ENCODE measurements around the gene CEP83. TPM values are rescaled to one million over a fixed set of nuclear protein-coding genes. Genes with fewer than 3 reads are reported as not detected.

The CEP83 gene
- total RNA-seq, 4 donors from 2014 or later, result 6.7 to 21.2 (median 8.3) TPM

DNA sequence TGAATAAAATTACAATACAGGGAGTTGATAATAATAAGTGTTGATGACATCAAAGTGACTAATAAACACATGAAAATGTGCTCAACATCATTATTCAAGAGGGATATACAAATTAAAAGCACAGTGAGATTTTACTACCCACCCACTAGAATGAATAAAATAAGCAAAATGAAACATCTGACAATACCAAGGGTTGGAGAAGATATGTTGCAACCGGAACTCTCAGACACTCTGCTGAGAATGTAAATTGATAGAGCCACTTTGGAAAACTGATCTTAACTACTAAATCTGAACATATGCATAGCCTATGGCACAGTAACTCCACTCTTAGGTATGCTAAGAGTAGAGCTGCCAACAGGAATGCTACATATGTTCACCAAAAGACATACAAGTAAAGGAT lies 44.0 kb upstream of the CEP83 start:
- TF ChIP-seq POLR2A (IDR thresholded peaks at IDR 0.05; ENCODE audit: low read depth) (no peak), EP300 (IDR thresholded peaks at IDR 0.05) (no peak), POLR2AphosphoS5 (IDR thresholded peaks at IDR 0.05) (no peak)
- TF ChIP-seq, protein P1, sequence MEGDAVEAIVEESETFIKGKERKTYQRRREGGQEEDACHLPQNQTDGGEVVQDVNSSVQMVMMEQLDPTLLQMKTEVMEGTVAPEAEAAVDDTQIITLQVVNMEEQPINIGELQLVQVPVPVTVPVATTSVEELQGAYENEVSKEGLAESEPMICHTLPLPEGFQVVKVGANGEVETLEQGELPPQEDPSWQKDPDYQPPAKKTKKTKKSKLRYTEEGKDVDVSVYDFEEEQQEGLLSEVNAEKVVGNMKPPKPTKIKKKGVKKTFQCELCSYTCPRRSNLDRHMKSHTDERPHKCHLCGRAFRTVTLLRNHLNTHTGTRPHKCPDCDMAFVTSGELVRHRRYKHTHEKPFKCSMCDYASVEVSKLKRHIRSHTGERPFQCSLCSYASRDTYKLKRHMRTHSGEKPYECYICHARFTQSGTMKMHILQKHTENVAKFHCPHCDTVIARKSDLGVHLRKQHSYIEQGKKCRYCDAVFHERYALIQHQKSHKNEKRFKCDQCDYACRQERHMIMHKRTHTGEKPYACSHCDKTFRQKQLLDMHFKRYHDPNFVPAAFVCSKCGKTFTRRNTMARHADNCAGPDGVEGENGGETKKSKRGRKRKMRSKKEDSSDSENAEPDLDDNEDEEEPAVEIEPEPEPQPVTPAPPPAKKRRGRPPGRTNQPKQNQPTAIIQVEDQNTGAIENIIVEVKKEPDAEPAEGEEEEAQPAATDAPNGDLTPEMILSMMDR (IDR thresholded peaks at IDR 0.05), result no peak
- Histone ChIP-seq H3K4me3 (no peak overlapping the region), H3K27ac (replicated peaks in 1 of 4) (no peak overlapping the region), H3K9me3 (no peaks in the 10 kb centered on the region), H3K27me3 (no peaks in the 10 kb centered on the region), H3K4me1 (no peaks in the 10 kb centered on the region), H3K36me3 (no peaks in the 10 kb centered on the region)
- 96% methylated on average over 1 of the region's 1 CpG for WGBS
- intact Hi-C loops (cut with DNase I), result no loop called here
- DNase-seq (ENCODE audit: extremely low spot score), result no peak

DNA sequence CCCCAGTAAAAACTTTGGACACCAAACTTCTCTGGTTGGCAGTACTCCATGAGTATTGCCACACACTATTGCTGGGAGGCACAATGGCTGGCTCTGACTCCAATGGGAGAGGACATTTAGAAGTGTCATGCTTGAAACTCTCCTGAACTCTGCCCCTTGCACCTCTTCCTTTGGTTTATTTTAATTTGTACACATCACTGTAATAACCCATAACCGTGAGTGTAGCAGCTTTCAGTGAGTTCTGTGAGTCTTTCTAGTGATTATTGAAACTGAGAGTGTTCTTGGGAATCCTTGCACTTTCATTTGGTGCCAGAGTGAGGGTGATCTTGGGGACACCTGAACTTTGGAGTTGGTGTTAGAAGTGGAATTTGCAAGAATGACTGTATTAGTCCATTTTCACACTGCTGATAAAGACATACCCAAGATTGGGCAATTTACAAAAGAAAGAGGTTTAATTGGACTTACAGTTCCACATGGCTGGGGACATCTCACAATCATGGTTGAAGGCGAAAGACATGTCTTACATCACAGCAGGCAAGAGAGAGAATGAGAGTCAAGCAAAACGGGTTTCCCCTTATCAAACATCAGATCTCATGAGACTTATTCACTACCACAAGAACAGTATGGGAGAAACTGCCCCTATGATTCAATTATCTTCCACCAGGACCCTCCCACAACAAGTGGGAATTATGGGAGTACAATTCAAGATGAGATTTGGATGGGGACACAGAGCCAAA lies 41.3 kb upstream of the CEP83 start:
- no peak for DNase-seq (ENCODE audit: extremely low spot score)
- H3K36me3 ChIP-seq, result no peaks in the 10 kb centered on the region
- H3K27ac ChIP-seq (replicated peaks in 1 of 4), result no peak overlapping the region
- H3K4me3 ChIP-seq, result no peak overlapping the region
- intact Hi-C loops (cut with DNase I), result no loop called here
- H3K27me3 ChIP-seq, result no peaks in the 10 kb centered on the region
- H3K4me1 ChIP-seq, result peaks cover 0 to 2% (median 0%) of the 10 kb centered on the region in 4 donors
- WGBS, result 85% methylated on average over 3 of the region's 3 CpGs
- no peaks in the 10 kb centered on the region for H3K9me3 ChIP-seq
- TF ChIP-seq, protein P1 (IDR thresholded peaks at IDR 0.05), result no peak
- TF ChIP-seq POLR2A (IDR thresholded peaks at IDR 0.05; ENCODE audit: low read depth) (no peak), POLR2AphosphoS5 (IDR thresholded peaks at IDR 0.05) (no peak), EP300 (IDR thresholded peaks at IDR 0.05) (no peak)

DNA sequence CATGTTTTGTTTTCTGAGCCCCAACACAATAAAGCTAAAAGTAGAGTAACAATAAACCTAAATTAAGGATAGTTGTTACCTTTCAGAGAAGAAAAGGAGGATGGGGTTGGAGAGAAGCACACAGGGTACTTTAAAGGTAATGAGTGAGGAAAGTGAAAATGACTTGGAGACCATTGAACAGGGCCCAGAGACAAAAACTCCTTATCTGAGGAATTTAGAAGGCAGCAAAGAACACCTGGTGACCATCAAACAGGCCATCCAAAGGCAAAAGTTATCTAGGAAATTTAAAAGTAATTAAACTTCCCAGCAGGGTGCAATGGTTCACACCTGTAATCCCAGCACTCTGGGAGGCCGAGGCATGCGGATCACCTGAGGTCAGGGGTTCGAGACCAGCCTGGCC lies 39.0 kb upstream of the CEP83 start:
- no peak overlapping the region for H3K4me3 ChIP-seq
- no peak for DNase-seq (ENCODE audit: extremely low spot score)
- H3K27ac ChIP-seq (replicated peaks in 1 of 4), result no peak overlapping the region
- H3K4me1 ChIP-seq, result peaks cover 0 to 7% (median 2%) of the 10 kb centered on the region in 4 donors
- WGBS, result 88% methylated on average over 3 of the region's 3 CpGs
- TF ChIP-seq POLR2A (IDR thresholded peaks at IDR 0.05; ENCODE audit: low read depth) (no peak), POLR2AphosphoS5 (IDR thresholded peaks at IDR 0.05) (no peak), EP300 (IDR thresholded peaks at IDR 0.05) (no peak)
- TF ChIP-seq, protein P1 (IDR thresholded peaks at IDR 0.05), result no peak
- intact Hi-C loops (cut with DNase I), result no loop called here
- H3K27me3 ChIP-seq, result no peaks in the 10 kb centered on the region
- no peaks in the 10 kb centered on the region for H3K9me3 ChIP-seq
- no peaks in the 10 kb centered on the region for H3K36me3 ChIP-seq

DNA sequence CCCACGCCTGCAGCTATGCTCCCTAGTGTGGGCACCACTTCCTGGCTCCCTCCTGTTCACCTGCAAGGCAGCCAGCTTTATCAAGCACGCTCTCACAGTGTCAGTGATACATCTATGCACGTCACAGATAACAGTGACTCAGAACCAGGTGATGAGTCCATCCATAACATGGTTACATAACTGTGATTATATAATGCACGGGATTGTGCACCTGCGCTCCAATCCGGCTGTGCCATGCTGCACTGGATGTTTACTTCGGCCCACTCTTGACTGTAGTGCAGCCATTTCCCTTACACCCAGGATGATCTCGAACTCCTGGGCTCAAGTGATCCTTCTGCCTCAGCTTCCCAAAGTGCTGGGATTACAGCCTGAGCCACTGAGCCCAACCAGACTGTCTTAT lies 38.4 kb upstream of the CEP83 start:
- Histone ChIP-seq H3K4me3 (no peak overlapping the region), H3K4me1 (peaks cover 0 to 7% (median 2%) of the 10 kb centered on the region in 4 donors), H3K9me3 (no peaks in the 10 kb centered on the region), H3K36me3 (no peaks in the 10 kb centered on the region), H3K27ac (replicated peaks in 1 of 4) (no peak overlapping the region), H3K27me3 (no peaks in the 10 kb centered on the region)
- no peak for TF ChIP-seq EP300 (IDR thresholded peaks at IDR 0.05)
- no peak for TF ChIP-seq POLR2AphosphoS5 (IDR thresholded peaks at IDR 0.05)
- TF ChIP-seq POLR2A (IDR thresholded peaks at IDR 0.05; ENCODE audit: low read depth), result no peak
- TF ChIP-seq, protein P1 (IDR thresholded peaks at IDR 0.05), result no peak
- 95% methylated on average over 8 of the region's 8 CpGs for WGBS
- DNase-seq (ENCODE audit: extremely low spot score), result no peak
- intact Hi-C loops (cut with DNase I), result no loop called here
